Measurements from ENCODE around the gene TM7SF3.

The TM7SF3 gene

GRCh38 chr12:27014859-27015729, 910 bp upstream of the TM7SF3 start:
- TF ChIP-seq CTCF (IDR thresholded peaks at IDR 0.05; ENCODE audit: low read length, missing control alignments): no peak
- no peak for DNase-seq (ENCODE audit: low read depth)
- H3K4me3 ChIP-seq (replicated peaks; ENCODE audit: low read depth, low read length): peak overlapping the region; percentile 96

GRCh38 chr12:27013611-27014084, 536 bp downstream of the TM7SF3 start:
- no peak for TF ChIP-seq CTCF (IDR thresholded peaks at IDR 0.05; ENCODE audit: low read length, missing control alignments)
- peak overlapping the region; percentile 96 for H3K4me3 ChIP-seq (replicated peaks; ENCODE audit: low read depth, low read length)
- DNase-seq (ENCODE audit: low read depth): peak; percentile 45

- TF ChIP-seq CTCF (IDR thresholded peaks at IDR 0.05; ENCODE audit: low read length, missing control alignments): no peak
- no peak for DNase-seq (ENCODE audit: low read depth)
- H3K4me3 ChIP-seq (replicated peaks; ENCODE audit: low read depth, low read length): peak overlapping the region; percentile 96
Measured at GRCh38 chr12:27012982-27013255, 1.3 kb downstream of the TM7SF3 start.

GRCh38 chr12:27012239-27012981, 1.8 kb downstream of the TM7SF3 start:
- TF ChIP-seq CTCF (IDR thresholded peaks at IDR 0.05; ENCODE audit: low read length, missing control alignments): no peak
- H3K4me3 ChIP-seq (replicated peaks; ENCODE audit: low read depth, low read length): no peak overlapping the region
- DNase-seq (ENCODE audit: low read depth): no peak

GRCh38 chr12:27009881-27010301, 4.3 kb downstream of the TM7SF3 start:
- H3K4me3 ChIP-seq (replicated peaks; ENCODE audit: low read depth, low read length): no peak overlapping the region
- TF ChIP-seq CTCF (IDR thresholded peaks at IDR 0.05; ENCODE audit: low read length, missing control alignments): no peak
- no peak for DNase-seq (ENCODE audit: low read depth)

- no peak for TF ChIP-seq CTCF (IDR thresholded peaks at IDR 0.05; ENCODE audit: low read length, missing control alignments)
- DNase-seq (ENCODE audit: low read depth): no peak
- H3K4me3 ChIP-seq (replicated peaks; ENCODE audit: low read depth, low read length): no peak overlapping the region
Measured at GRCh38 chr12:27008081-27008480, 6.1 kb downstream of the TM7SF3 start.

Measured in fibroblast of pulmonary artery (primary cell).